NK-92 treated with Interleukin-12 subunit alpha and Interleukin-12 subunit beta, amount 100 ng/mL, for 24 hours (cell line): ENCODE results near the gene ADORA2A.

Experiments used
- DNase-seq: peaks from one replicate; lab custom pipeline; 2025; lab: John Stamatoyannopoulos, UW

The ADORA2A gene

DNA sequence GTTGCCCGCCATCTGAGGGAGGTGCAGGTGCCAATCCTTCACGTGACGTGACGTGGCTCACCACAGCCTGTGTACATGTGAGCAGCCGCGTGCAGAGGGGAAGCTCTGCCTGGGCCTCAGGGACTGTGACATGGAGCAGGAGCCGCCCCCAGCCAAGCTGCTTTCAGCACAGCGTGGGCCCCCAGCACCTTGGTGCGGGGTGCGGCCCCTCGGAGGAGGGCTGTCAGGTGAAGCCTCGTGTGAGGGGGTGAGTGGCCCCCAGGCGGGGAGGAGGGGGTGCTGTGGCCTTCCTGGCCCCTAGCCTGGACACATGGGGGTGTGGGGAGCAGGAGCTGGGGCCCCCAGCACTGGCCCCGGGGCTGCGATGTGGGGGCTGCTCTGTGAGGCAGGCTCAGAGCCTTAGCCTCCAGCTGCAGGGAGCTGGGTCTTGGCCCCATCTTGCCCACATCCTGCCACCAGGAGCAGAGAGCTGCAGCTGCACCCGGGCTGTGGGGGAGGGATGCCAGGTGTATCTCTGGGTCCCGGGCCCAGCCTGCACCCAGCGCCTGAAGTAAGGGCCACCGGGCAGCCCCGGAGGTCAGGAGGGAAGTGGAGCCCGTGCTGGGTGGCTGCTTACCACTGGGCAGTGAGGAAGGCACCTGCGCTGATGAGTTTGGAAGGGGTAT is at the start of gene ADORA2A:
ADORA2A (plus strand) TSS at position 100 of the 665 bp plus-strand sequence. CDS start 5,806 bp downstream, outside the sequence.
- peak; percentile 75 for DNase-seq

DNA sequence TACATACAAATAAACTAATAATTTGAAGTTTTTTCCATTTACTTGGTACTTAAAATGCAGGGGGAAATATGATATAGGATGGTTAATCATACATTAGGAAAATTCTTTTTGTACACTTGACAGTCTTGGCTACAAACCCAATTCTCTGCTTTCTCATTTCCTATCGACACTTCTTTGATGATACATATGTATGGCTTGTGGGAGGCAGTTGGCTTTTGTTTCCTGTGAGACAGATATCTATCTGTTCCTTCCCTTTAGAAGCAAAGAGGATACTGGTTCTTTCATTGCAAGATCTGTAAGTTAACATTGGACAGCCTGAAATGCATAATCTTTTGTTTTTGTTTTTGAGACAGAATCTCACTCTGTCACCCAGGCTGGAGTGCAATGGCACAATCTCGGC is 47.9 kb upstream of the ADORA2A start:
- no peak for DNase-seq

DNA sequence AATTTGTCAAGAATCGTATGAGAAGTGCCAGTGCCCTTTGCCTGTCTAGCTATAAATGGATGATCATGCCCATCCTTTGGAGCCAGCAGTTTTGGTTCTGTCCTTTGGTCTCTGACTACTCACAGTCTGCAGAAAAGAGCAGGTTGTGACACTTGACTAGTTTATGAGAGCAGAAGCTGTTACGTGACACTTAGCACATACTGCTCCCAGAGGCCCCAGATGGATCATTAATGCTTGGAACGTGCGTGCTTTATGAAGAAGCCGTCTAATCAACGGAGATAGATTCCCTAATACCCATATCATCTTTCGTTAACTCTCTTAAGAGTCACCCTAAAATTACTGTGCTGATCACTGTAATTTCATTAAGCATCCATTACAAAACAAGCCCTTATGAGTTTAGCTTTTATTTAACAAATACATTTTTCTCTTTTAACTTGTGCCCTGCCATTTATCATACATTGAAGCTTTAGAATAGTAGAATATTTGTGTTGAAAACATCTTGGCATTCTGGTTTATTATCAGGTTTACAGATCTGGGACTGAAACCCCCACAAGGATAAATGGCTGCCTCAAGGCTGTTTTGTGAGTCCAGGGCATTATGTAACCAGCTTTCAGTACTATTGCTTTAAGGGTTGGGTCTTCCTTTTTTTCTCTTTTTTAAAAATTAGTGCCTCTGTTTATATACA is 47.0 kb upstream of the ADORA2A start:
- no peak for DNase-seq

DNA sequence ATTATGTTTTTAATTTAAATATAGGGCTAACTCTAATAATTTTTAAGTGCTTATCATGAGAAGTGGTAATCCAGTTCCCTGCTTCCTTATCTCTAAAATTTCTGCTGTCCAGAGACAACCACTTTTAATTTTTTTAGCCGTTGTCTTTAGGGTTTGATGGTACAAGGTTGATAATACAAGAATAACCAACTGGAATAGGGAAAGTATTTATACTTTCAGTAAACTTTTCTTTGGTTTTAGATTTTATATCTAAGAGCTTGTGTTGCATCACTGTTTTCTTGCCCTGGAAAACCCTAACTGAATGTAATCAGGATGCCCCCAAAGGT is 46.5 kb upstream of the ADORA2A start:
- DNase-seq, result no peak

DNA sequence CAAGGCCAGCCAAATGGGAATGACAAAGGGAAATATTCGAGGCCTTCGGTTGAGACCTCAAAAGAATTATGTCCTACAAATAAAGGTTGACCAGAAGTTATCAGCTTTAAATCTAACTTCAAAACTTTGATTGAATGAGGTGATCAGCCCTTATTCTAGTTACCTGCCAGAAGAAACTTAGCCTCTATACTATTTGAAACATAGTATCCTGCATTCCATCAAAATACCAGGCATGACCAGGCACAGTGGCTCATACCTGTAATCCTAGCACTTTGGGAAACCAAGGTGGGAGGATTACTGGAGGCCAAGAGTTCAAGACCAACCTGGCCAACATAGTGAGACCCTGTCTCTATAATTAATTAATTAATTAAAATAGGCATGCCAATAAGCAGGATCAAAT is 44.3 kb upstream of the ADORA2A start:
- no peak for DNase-seq

DNA sequence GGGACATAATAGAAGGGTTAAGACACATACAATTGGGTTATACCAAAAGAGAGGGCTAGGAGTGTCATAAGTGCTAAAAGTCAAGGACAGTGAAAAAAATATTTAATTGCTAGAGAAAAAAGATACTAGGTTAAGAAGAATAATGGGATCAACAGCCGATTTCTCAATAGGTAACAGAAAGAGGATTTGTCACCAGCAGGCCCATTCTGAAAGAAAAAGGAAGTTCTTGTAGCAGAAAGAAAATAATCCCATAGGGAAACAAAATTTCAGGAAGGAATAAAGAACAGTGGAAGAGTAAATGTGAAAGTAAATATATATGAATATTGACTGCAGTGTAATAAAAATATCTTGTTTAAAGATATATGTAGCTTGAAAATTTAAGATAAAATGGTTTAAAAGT is 43.3 kb upstream of the ADORA2A start:
- no peak for DNase-seq

DNA sequence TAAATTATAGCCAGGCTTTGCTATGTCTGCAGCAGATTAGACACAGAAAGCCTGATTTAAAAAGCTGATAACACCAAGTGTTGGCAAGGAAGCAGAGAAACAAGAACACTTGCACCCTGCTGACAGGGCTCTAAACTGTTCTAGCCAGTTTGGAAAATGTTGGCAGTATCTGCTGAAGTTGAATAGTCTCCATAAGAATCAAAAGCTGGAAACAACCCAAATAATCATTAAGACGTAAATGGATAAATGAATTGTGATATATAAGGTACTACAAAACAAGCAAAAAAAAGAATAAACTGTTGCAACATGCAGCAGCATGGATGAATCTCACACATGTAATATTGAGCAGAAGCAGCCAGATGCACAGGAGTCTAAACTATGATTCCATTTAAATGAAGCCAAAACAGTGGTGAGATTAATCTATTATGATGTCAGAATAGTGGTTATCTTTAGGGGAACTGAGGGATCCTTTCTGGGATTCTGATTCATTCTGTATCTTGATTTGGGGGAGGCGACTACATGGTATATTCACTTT is 40.4 kb upstream of the ADORA2A start:
- no peak for DNase-seq

DNA sequence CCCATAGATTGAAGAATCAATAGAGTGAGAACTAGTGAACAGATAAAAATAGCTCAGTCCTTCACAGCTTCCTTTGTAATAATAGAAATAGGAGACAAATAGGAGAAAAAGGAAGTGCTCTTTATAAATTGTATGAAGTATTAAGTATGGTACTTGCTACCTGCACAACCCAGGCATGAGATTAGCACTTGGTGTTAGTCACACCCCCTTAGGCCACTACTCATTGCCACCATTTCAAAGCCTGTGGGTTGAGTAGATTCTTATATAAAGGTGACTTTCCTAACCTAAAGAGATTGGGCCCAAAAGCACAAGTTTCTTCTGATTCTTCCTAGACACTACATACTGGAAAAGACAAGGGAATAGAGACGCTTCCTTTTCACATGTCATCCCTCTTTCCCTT is 37.7 kb upstream of the ADORA2A start:
- DNase-seq, result no peak

DNA sequence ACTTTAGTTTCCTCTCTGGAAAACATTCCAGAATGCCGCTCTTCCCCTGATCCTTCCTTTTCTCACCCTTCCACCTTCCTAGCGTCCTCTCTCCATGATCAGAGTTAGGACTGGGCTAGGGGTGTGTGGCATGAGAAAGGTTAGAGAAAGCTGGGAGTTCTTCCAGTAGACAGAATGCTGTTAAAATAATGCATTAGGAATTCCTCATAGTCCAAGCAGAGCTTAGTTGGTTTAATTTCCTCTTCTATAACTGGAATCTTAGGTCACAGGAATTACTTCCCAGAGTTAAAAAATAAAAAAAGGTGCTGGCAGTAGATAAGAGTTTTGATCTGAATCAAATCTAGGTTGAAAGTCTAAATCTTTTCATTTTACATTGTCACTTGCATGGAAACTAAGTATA is 37.2 kb upstream of the ADORA2A start:
- no peak for DNase-seq

DNA sequence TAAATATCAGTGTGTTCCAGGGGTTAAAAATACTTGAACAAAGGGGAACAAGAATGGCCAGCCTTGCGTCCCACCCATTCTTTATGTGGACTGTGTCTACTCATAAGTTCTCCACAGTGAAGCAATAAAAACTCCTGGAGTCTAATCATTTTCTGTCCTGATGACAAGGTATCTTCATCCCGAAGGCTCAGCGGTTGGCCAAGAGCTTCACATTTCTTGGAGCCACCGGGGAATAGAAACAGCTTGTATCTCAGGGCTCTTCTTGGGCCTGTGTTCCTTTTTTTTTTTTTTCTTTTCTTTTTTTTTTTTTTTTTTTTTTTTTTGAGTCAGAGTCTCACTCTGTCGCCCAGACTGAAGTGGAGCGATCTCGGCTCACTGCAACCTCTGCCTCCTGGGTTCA is 36.8 kb upstream of the ADORA2A start:
- DNase-seq, result no peak

DNA sequence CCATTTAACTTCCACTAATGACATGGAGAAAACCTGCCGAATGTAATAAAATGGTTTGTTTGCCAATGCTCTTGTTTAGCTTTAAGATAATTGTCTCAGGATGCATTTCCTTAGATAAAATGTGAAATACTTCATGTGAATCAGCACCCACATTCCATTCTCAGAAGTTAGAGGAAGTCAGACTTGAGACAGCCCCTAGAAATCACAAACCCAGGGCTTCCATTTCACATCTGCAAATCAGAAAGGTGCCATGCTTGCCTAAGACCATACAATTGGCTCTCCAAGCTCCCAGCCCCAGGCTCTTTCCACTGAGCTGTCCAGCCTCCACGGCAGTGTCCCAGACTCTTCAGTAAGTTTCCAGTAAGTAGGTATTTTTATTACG is 35.6 kb upstream of the ADORA2A start:
- DNase-seq, result no peak

DNA sequence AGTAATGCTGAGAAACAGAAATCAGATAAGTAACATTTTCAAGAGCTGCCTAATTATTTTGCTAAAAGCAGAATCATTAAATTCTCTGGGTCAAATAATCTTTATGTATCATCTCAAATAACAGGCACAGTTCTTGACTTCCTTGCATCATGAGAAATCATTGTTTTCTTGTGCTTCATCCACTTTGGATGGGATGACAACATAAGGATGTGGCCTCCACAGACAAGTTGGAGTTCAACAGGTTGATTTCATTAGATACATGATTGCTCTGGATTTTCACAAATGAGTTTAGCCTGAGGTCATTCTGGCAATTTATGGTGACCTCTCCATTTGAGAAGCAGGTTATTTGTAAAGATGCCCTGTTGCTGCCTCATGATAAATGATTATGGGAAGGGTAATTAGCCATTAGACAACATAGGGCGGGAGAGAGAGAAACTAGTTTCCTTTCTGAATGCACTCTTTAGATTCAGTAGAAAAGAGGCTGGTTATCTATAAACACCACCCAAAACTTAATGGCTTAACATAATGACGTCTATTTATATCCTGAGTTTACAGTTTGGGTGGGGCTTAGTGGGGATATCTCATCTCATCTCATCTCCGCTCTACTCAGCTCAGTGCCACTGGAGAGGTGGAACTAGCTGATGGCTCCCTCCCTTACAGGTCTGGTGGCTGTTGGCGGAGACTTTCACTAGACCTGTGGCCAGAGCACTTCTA is 35.0 kb upstream of the ADORA2A start:
- DNase-seq, result no peak

DNA sequence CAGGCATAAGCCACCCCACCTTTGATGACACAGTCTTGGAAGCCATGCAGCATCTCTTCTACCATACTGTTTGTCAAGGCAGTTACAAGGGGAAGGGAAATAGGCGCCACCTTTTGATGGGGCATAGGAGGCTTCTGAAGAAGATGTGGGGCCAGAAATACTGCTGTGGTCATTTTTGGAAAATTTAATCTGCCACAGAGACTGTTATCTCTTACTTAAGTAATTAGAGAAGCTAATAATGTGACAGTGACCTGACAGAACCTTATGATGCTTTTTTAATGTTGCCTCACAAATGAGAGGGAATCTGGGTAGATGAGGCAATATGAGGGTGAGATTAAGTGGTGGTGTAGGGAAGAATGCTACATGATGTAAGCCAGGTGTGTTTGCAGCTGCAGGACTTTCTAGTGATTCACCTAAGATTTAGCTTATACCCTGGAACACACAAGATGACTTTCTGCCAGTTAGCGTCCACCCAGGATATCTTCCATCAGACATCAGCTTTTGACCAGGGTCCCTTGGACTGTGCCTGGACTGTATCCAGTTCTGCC is 34.3 kb upstream of the ADORA2A start:
- no peak for DNase-seq

DNA sequence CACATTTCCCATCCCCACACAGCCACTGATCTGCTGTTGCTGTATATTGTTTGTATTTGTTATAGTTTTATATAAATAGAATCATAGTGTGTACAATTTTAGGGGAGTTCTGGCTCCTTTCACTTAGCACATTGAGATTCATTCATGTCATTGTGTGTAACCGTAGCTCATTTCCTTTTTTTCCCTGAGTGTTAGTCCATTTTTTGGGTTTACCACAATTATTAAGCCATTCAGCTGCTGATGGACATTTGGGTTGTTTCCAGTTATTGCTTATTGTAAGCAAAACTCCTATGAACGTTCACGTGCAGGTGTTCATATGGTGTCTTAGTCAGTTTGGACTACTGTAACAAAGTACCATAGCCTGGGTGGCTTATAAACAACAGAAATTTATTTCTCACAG is 33.6 kb upstream of the ADORA2A start:
- DNase-seq, result no peak

DNA sequence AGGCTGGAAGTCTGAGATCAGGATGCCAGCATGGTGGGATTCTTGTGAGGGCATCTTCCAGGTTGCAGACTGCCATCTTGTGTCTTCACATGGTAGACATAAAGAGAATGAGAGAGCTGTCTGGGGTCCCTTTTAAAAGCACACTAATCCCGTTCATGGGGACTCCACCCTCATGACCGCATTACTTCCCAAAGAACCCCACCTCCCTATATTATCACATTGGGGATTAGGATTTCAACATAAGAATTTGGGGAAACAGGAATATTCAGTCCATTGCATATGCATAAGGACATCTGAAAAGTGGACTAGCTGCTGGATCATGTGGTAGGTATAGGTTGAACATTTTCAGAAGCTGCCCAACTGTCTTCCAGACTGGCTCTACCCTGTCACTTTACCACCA is 33.1 kb upstream of the ADORA2A start:
- DNase-seq, result no peak

DNA sequence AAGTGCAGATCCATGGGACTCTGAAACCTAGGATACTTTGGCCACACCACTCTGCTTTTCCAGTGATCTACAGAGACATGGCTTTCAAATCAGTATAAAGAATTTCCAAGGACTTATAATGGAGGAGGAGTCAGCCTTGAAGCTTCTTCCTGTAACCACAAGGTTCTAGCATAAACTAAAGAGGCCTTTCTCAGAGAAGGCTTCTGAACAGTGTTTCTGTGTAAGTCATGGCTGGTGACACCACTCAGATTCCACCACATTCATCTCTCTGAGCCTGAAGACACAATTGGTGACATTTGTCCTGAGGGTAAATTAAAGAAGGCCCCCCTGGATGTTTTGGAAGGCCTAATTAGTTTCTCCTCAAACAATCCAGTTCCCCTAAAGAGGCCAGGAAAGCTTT is 29.0 kb upstream of the ADORA2A start:
- DNase-seq, result no peak

DNA sequence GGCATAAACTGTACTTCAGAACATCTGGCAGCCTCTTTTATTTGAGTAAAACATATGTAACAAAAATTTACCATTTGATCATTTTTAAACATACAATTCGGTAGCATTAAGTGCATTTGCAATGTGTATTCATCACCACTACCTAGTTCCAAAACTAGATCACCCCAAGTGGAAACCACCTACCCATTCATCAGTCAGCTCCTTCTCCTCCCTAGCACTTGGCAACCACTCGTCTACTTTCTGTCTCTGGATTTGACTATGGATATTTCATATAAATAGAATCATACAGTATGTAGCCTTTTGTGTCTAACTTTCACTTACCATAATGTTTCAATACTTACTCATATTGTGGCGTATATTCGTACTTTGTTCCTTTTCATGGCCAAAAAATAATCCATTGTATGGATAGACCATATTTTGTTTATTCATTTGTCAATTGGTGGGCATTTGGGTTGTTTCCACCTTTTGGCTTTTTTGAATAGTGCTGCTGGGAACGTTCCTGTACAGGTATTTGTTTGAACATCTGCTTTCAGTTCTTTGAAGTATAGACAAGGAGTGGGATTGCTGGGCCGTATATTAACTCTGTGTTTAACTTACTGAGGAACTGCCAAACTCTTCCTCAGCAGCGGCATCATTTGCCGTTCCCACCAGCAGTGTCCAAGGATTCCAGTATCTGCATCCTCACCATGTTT is 27.2 kb upstream of the ADORA2A start:
- no peak for DNase-seq

DNA sequence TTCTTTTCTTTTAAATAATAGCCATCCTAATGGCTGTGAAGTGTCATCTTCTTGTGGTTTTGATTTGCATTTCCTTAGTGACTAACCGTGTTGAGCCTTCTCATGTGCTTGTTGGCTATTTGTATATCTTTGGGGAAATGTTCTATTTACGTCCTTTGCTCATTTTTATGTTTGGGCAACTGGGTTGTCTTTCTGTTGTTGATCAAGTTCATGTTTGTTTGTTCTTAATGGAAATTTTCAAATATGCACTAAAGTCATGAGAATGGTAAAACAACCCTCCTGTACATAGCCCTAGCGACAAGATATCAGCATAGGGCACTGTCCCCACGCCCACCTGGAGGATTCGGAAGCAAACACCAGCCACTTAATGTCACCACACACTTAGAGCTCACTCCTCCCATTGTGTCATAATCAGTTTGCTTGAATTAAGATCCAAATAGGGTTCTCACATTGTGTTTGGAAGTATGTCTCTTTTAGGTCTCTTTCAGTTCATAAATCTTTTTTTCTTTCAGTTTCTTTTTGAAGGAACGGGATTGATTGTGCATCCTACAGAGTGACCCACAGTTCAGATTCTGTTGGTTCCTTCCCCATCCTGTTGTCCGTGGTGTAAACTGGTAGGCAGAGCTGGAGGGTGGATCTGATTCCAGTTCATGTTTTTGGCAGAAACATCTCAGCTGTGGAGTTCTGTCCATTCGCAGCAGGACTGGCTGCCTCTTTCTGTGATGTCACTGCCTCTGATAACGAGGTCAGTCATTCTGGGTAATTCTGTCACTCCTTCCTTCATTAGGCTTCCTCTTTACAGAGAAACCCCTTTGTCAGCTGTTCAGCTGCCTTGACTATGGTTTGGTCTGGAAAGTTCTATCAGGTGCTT is 26.4 kb upstream of the ADORA2A start:
- no peak for DNase-seq

DNA sequence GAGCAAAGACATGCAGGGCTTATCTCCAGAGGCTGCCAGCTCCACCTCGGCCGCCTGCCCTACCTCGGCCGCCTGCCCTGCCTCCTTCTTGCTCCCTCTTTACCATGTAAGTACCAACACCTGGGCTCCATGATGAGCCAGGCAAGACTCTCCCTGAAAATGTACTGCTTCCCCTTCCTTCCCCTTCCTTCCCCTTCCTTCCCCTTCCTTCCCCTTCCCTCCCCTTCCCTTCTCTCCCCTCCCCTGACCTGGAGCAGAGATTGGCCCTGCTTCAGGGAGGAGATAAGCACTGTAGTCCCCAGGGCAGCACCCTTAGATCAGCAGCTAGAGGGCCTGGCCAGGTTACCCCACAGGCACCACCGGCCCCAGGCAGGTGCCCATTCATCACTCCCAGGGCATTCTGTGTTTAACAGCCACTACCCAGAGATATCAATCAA is 25.4 kb upstream of the ADORA2A start:
- no peak for DNase-seq

DNA sequence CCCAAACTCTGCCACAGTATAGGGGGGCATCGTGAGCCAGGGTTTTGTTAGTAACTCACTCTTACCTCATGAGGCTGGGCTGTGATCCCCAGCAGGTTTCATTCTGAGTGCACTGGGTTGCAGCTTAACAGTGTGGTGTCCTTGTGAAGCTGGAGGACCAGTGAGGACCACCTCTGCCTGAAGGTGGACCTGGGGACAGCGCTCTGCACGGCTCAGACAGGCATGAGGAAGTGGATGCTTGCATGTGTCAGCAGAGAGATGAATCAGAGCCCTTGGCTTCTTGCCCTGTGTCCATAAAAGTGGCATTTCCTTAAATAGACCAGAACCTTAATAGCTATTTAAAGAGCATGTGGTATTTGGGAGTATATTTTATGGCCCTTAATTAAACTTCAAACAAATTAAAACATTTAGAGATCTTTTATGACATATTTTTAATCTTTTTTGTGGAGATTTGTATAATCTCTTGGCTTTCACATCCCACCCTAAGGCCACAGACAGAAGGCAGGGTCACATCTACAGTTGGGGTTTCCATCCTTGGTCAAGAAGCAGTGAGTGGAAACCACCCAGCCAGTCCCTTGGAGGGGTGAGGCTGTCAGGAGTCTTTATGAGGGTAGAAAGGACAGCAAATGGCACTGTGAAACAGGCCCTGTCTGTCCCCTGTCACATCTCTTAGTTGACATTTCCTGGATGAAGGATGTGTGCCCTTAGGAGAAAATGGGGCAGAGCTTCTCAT is 24.8 kb upstream of the ADORA2A start:
- DNase-seq, result no peak

DNA sequence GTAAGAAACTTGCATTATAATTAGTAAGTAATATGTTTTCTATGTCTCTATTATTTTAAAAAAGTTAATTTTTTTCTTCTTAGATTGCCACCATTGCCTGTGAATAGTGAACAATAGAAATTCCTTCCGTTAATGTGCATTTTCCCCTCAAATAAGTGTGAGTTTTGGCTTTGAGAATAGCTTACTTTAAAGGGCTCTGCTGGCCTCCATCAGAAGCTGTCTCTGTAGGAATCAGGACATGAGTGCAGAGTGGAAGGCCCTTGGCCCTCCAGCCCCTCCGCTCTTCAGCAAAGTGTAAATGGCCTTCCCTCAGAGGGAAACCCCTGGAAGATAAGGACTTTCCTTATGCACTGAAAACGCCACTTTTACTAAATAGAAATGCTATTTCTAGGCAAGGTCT is 24.1 kb upstream of the ADORA2A start:
- DNase-seq, result no peak
